HG03025 (cell line): Measurements from ENCODE around the gene ZNF253.
"Not testable (repeated sequence)": the region's sequence is repeated elsewhere in the genome, so short reads cannot be mapped to it uniquely, and the experiment has no call there.

ENCODE experiments used
- ATAC-seq: cut with Tn5 transposase; IDR thresholded peaks from one replicate; pipeline ENCODE4 v1.9.1; 2021; ENCODE audit warnings: mild to moderate bottlenecking, moderate library complexity; ENCODE audit not compliant: unreplicated experiment, low FRiP score

ZNF253 gene

GRCh38 chr19:19892055-19892941, 26.6 kb downstream of the ZNF253 start:
- not testable (repeated sequence) for ATAC-seq

- ATAC-seq: peak; percentile 18
Measured at GRCh38 chr19:19900139-19900728, 34.6 kb downstream of the ZNF253 start.

GRCh38 chr19:19900729-19901444, 35.2 kb downstream of the ZNF253 start, which contains the start of gene ZNF93:
ZNF93 (plus strand) TSS chr19:19900946; CDS start chr19:19901089, 143 bp downstream.
- peak; percentile 90 for ATAC-seq

GRCh38 chr19:19907551-19907950, 41.9 kb downstream of the ZNF253 start:
- not testable (repeated sequence) for ATAC-seq

- ATAC-seq: no peak
Measured at GRCh38 chr19:19909654-19910053, 44.0 kb downstream of the ZNF253 start.

- ATAC-seq: no peak
Measured at GRCh38 chr19:19911150-19911549, 45.5 kb downstream of the ZNF253 start.

- no peak for ATAC-seq
Measured at GRCh38 chr19:19914596-19914995, 48.9 kb downstream of the ZNF253 start.

- not testable (repeated sequence) for ATAC-seq
Measured at GRCh38 chr19:19930417-19930816, 64.7 kb downstream of the ZNF253 start.

- ATAC-seq: not testable (repeated sequence)
Measured at GRCh38 chr19:19933432-19934314, 68.0 kb downstream of the ZNF253 start.

GRCh38 chr19:19937403-19937802, 71.7 kb downstream of the ZNF253 start:
- ATAC-seq: no peak

GRCh38 chr19:19938449-19938848, 72.8 kb downstream of the ZNF253 start:
- ATAC-seq: no peak

- ATAC-seq: no peak
Measured at GRCh38 chr19:19943848-19944582, 78.3 kb downstream of the ZNF253 start.
